Skeletal muscle satellite cell (primary cell): ENCODE data around the gene TMEM222.

Experiments used
- H3K27me3 ChIP-seq: 2 replicates; pipeline ENCODE4 v1.7.0; 2013; ENCODE audit warnings: low read length; ENCODE audit not compliant: control insufficient read depth, insufficient read depth
- H3K36me3 ChIP-seq: 2 replicates; pipeline ENCODE4 v1.7.0; 2013; ENCODE audit warnings: mild to moderate bottlenecking, control low read depth, low read length; ENCODE audit not compliant: insufficient read depth
- H3K4me1 ChIP-seq: 2 replicates; pipeline ENCODE4 v1.7.0; 2013; ENCODE audit warnings: low read length; ENCODE audit not compliant: control insufficient read depth, insufficient read depth
- H3K4me2 ChIP-seq: 2 replicates; pipeline ENCODE4 v1.7.0; 2013; ENCODE audit warnings: mild to moderate bottlenecking, low read length
- H3K4me3 ChIP-seq: 2 replicates; pipeline ENCODE4 v1.7.0; 2013; ENCODE audit warnings: low read length
- H3K9ac ChIP-seq: 2 replicates; pipeline ENCODE4 v1.7.0; 2013; ENCODE audit warnings: mild to moderate bottlenecking, low read depth, low read length, moderate library complexity
- H3K9me3 ChIP-seq: replicated peaks from 2 replicates; pipeline ENCODE4 v1.7.0; 2013; ENCODE audit warnings: mild to moderate bottlenecking, control low read depth, low read length

Gene TMEM222

GRCh38 chr1:27356277-27356618 lies 34.3 kb downstream of the TMEM222 start:
- peaks cover 54% of the 10 kb centered on the region for H3K36me3 ChIP-seq
- H3K9me3 ChIP-seq: no peaks in the 10 kb centered on the region
- no peak overlapping the region for H3K4me3 ChIP-seq
- no peaks in the 10 kb centered on the region for H3K27me3 ChIP-seq
- H3K4me2 ChIP-seq: no peak overlapping the region
- H3K4me1 ChIP-seq: no peaks in the 10 kb centered on the region
- H3K9ac ChIP-seq: no peak overlapping the region

GRCh38 chr1:27356619-27357280 lies 34.8 kb downstream of the TMEM222 start:
- no peaks in the 10 kb centered on the region for H3K4me1 ChIP-seq
- no peaks in the 10 kb centered on the region for H3K9me3 ChIP-seq
- H3K36me3 ChIP-seq: peaks cover 59% of the 10 kb centered on the region
- no peak overlapping the region for H3K4me2 ChIP-seq
- no peak overlapping the region for H3K4me3 ChIP-seq
- no peaks in the 10 kb centered on the region for H3K27me3 ChIP-seq
- H3K9ac ChIP-seq: no peak overlapping the region

- H3K36me3 ChIP-seq: peaks cover 66% of the 10 kb centered on the region
These were observed 35.5 kb downstream of the TMEM222 start for GRCh38 chr1:27357281-27358037.

GRCh38 chr1:27358038-27358927 lies 36.3 kb downstream of the TMEM222 start:
- no peak overlapping the region for H3K9ac ChIP-seq
- H3K36me3 ChIP-seq: peaks cover 74% of the 10 kb centered on the region
- H3K4me2 ChIP-seq: no peak overlapping the region
- H3K4me3 ChIP-seq: no peak overlapping the region
- H3K9me3 ChIP-seq: no peaks in the 10 kb centered on the region
- H3K4me1 ChIP-seq: no peaks in the 10 kb centered on the region
- H3K27me3 ChIP-seq: no peaks in the 10 kb centered on the region

More at GRCh38 chr1:27357281-27358037, 35.5 kb downstream of the TMEM222 start:
- no peak overlapping the region for H3K9ac ChIP-seq
- no peaks in the 10 kb centered on the region for H3K4me1 ChIP-seq
- no peaks in the 10 kb centered on the region for H3K27me3 ChIP-seq
- no peak overlapping the region for H3K4me3 ChIP-seq
- H3K9me3 ChIP-seq: no peaks in the 10 kb centered on the region
- no peak overlapping the region for H3K4me2 ChIP-seq

- H3K9me3 ChIP-seq: no peaks in the 10 kb centered on the region
- H3K4me1 ChIP-seq: no peaks in the 10 kb centered on the region
- no peak overlapping the region for H3K4me2 ChIP-seq
- H3K4me3 ChIP-seq: no peak overlapping the region
- H3K36me3 ChIP-seq: peaks cover 80% of the 10 kb centered on the region
- no peaks in the 10 kb centered on the region for H3K27me3 ChIP-seq
- no peak overlapping the region for H3K9ac ChIP-seq
These were observed 37.0 kb downstream of the TMEM222 start for GRCh38 chr1:27358928-27359313.

- Histone ChIP-seq H3K4me3 (no peak overlapping the region), H3K4me2 (no peak overlapping the region), H3K4me1 (peaks cover 3% of the 10 kb centered on the region), H3K9ac (no peak overlapping the region), H3K36me3 (peaks cover 85% of the 10 kb centered on the region), H3K27me3 (no peaks in the 10 kb centered on the region), H3K9me3 (no peaks in the 10 kb centered on the region)
These were observed 37.8 kb downstream of the TMEM222 start for GRCh38 chr1:27359822-27360158.

GRCh38 chr1:27360159-27361043 lies 38.4 kb downstream of the TMEM222 start:
- Histone ChIP-seq H3K9me3 (no peaks in the 10 kb centered on the region), H3K4me3 (no peak overlapping the region), H3K4me2 (no peak overlapping the region), H3K9ac (no peak overlapping the region), H3K27me3 (no peaks in the 10 kb centered on the region), H3K4me1 (peaks cover 8% of the 10 kb centered on the region), H3K36me3 (peaks cover 81% of the 10 kb centered on the region)

- Histone ChIP-seq H3K4me2 (no peak overlapping the region), H3K36me3 (peaks cover 74% of the 10 kb centered on the region), H3K9me3 (no peaks in the 10 kb centered on the region), H3K4me1 (peaks cover 8% of the 10 kb centered on the region), H3K9ac (no peak overlapping the region), H3K4me3 (no peak overlapping the region), H3K27me3 (no peaks in the 10 kb centered on the region)
These were observed 39.1 kb downstream of the TMEM222 start for GRCh38 chr1:27361044-27361402.

GRCh38 chr1:27361553-27361952 lies 39.6 kb downstream of the TMEM222 start:
- peaks cover 8% of the 10 kb centered on the region for H3K4me1 ChIP-seq
- H3K4me2 ChIP-seq: no peak overlapping the region
- peaks cover 69% of the 10 kb centered on the region for H3K36me3 ChIP-seq
- H3K9ac ChIP-seq: no peak overlapping the region
- H3K27me3 ChIP-seq: no peaks in the 10 kb centered on the region
- no peaks in the 10 kb centered on the region for H3K9me3 ChIP-seq
- no peak overlapping the region for H3K4me3 ChIP-seq

- Histone ChIP-seq H3K9me3 (no peaks in the 10 kb centered on the region), H3K9ac (no peak overlapping the region), H3K4me3 (no peak overlapping the region), H3K36me3 (peaks cover 50% of the 10 kb centered on the region), H3K4me2 (no peak overlapping the region), H3K27me3 (no peaks in the 10 kb centered on the region), H3K4me1 (peaks cover 15% of the 10 kb centered on the region)
These were observed 42.1 kb downstream of the TMEM222 start for GRCh38 chr1:27363766-27364695.
